Neutrophil (primary cell): ENCODE measurements around the gene WEE2.

Experiments
- H3K27ac ChIP-seq: fragments of 200-600 bp; sonication (generic); 2 replicates; pipeline ENCODE4 v1.5.1; 2016; ENCODE audit warnings: mild to moderate bottlenecking, moderate library complexity
- H3K27me3 ChIP-seq: fragments of 200-600 bp; sonication (generic); 2 replicates; pipeline ENCODE4 v1.6.0; 2016; ENCODE audit warnings: mild to moderate bottlenecking
- H3K36me3 ChIP-seq: fragments of 200-600 bp; sonication (generic); 2 replicates; pipeline ENCODE4 v1.5.1; 2017
- H3K4me1 ChIP-seq, 2 experiments: fragments of 200-600 bp in 1 of 2; sonication (generic) in 1 of 2; 1 replicate in 1 of 2; 2 replicates in 1 of 2; pipeline versions ENCODE4 v1.5.1 to v1.6.1; 2013 to 2016; ENCODE audit warnings: low read depth in 1 of 2, low read length in 1 of 2, mild to moderate bottlenecking in 1 of 2, moderate library complexity in 1 of 2; ENCODE audit not compliant: control insufficient read depth in 1 of 2, insufficient read depth in 1 of 2
- H3K4me3 ChIP-seq, 2 experiments: fragments of 200-600 bp in 1 of 2; sonication (generic) in 1 of 2; 1 replicate in 1 of 2; 2 replicates in 1 of 2; pipeline ENCODE4 v1.5.1; 2013 to 2016; ENCODE audit warnings: low read depth in 1 of 2, low read length in 1 of 2, mild to moderate bottlenecking in 1 of 2, moderate library complexity in 1 of 2
- H3K9me3 ChIP-seq: fragments of 200-600 bp; sonication (generic); 2 replicates; pipeline ENCODE4 v1.5.1; 2016
- CTCF ChIP-seq: fragments of 200-600 bp; sonication (generic); IDR thresholded peaks from 2 replicates; pipeline ENCODE4 v1.5.1; 2016; ENCODE audit warnings: antibody characterized with exemption

Gene WEE2

GRCh38 chr7:141691961-141692360, 16.2 kb upstream of the WEE2 start:
- no peaks in the 10 kb centered on the region for H3K36me3 ChIP-seq
- no peak overlapping the region for H3K27ac ChIP-seq
- H3K9me3 ChIP-seq: no peaks in the 10 kb centered on the region
- no peak overlapping the region for H3K4me3 ChIP-seq
- H3K27me3 ChIP-seq: no peaks in the 10 kb centered on the region
- no peak for TF ChIP-seq CTCF
- no peaks in the 10 kb centered on the region for H3K4me1 ChIP-seq

- Histone ChIP-seq H3K27ac (no peak overlapping the region), H3K27me3 (no peaks in the 10 kb centered on the region), H3K36me3 (no peaks in the 10 kb centered on the region), H3K4me1 (no peaks in the 10 kb centered on the region), H3K4me3 (no peak overlapping the region), H3K9me3 (no peaks in the 10 kb centered on the region)
- TF ChIP-seq CTCF: no peak
These were observed 15.1 kb upstream of the WEE2 start for GRCh38 chr7:141693082-141693481.

GRCh38 chr7:141695803-141696289, 12.3 kb upstream of the WEE2 start:
- Histone ChIP-seq H3K27me3 (peaks cover 23% of the 10 kb centered on the region), H3K4me1 (peaks cover 0 to 2% of the 10 kb centered on the region in 2 experiments), H3K4me3 (no peak overlapping the region), H3K9me3 (no peaks in the 10 kb centered on the region), H3K27ac (no peak overlapping the region), H3K36me3 (no peaks in the 10 kb centered on the region)
- TF ChIP-seq CTCF: no peak

GRCh38 chr7:141696348-141696747, 11.8 kb upstream of the WEE2 start:
- Histone ChIP-seq H3K4me1 (peaks cover 0 to 7% of the 10 kb centered on the region in 2 experiments), H3K4me3 (no peak overlapping the region), H3K27ac (no peak overlapping the region), H3K27me3 (peaks cover 28% of the 10 kb centered on the region), H3K36me3 (no peaks in the 10 kb centered on the region), H3K9me3 (no peaks in the 10 kb centered on the region)
- TF ChIP-seq CTCF: no peak

- no peak for TF ChIP-seq CTCF
- peaks cover 3 to 12% of the 10 kb centered on the region in 2 experiments for H3K4me1 ChIP-seq
- H3K9me3 ChIP-seq: no peaks in the 10 kb centered on the region
- H3K4me3 ChIP-seq: no peak overlapping the region
- H3K36me3 ChIP-seq: no peaks in the 10 kb centered on the region
- peaks cover 36% of the 10 kb centered on the region for H3K27me3 ChIP-seq
- H3K27ac ChIP-seq: no peak overlapping the region
These were observed 10.8 kb upstream of the WEE2 start for GRCh38 chr7:141697211-141697871.
